Stimulated activated CD4-positive, alpha-beta T cell treated with anti-CD3 and anti-CD28 coated beads, Interleukin-12 subunit alpha, Interleukin-12 subunit beta, amount 100 ng/mL, for 4 hours (primary cell): Measurements from ENCODE around the gene ILF3.

Source experiments
- DNase-seq: peaks from one replicate; pipeline ENCODE4 v3.0.0-alpha.2; 2020

Gene ILF3

DNA sequence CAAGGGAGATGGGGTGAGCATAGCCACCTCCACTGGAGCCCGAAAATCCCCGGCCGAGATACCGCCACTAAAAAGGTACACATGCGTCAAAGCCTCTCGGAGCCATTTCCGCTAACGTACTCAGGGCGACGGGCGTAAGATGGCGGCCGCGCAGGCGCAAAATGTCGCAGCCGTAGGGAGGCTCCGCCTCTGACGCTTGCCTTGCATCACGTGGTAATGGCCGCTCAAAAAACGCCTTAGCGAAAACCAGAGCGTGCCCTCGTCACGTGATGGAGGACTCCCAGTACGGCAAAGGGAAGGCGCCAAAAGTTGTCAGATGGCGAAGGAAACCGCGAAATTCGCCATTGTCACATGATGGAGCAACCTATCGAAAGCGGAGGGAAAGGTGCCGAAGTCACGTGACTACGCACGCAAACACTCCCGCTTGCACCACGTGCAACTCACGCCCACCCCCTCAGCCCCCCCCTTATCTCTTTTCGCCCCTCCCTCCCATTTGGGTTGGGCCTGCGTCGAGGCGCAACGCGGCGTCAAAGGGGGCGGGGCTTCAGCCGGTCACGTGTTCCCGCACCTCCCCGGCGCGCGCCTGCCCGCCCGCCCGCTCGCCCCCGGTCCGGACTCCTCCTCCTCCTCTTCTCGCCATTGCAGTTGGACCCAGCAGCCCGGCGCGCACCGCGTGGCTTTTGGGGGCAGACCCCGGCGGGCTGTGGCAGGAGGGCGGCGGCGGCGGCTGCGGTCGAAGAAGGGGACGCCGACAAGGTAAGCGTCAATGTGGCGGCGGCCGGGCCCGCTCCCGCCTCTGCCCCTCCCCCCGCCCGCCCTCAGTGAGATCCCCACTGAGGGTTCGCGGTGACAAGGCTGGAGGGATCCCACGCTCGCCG lies at the start of gene ILF3:
Gene ILF3, plus strand, starts transcription at position 615 of the 878 bp plus-strand sequence. CDS start 16,260 bp downstream, outside the sequence.
- peak; percentile 98 for DNase-seq

DNA sequence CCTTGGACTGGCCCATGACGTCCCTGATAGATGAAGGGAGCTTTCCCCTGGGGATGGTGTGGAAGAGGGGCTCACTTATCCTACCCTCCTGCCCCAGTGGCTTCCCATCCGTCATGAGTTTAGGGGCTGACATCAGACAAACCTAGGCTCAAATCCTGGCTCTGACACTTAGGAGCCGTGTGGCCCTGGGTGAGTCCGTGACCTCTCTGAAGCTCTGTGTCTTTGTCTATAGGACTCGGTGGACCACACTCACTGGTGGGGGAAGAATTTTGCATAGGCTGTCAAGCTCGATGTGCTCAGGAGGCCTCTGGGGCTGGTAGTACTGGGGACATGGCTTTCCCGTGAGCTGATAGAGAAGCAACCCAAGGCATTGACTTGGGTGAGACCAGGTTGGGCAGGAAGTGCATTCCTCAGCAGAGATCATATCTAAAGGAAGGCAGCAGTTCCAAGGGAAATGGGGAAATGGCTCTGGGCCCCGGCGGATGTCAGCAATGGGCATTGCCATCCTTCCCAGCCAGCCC lies 49.6 kb upstream of the ILF3 start:
- no peak for DNase-seq

DNA sequence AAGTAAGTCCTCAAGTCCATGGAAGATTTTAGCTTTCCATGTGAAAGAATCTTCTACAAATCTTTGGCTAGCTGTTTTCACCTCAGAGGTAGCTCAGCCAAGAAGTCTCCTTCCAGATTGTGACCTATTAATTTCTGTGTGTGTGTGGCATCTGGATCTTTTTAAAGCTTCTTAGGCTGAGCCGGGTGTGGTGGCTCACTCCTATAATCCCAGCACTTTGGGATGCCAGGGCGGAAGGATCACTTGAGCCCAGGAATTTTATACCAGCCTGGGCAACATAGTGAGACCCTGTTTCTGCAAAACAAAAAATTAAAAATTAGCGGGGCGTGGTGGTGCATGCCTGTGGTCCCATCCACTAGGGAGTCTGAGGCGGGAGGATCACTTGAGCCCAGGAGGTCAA lies 42.2 kb upstream of the ILF3 start:
- DNase-seq: no peak

DNA sequence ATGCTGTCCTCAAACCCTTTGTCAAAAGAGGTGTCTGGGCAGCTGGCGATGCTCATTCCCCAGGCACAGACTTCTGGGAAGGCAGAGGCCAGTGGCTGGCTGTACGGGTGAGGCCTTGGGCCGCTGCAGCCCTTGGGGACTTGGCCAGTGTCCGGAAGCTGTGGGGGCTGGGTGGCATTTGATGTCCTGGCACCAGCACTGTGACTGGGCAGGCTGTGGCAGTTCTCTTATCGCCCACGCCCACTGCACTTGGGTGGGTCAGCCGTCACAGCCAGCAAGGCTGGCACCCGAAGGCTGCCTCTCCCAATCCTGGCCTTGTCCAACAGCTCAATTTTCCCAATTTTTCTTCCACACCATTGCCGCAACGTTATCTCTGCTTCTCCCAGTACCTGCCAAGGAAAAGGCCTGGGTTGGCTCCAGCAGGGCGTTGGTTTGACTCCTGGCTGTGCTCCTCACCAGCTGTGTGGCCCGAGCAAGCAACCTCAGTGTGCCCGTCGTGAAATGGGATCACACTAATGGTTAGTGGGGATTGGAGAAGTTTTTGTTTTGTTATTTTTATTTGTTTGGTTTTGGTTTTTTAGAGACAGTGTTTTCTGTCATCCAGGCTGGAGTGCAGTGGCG lies 41.5 kb upstream of the ILF3 start:
- no peak for DNase-seq

DNA sequence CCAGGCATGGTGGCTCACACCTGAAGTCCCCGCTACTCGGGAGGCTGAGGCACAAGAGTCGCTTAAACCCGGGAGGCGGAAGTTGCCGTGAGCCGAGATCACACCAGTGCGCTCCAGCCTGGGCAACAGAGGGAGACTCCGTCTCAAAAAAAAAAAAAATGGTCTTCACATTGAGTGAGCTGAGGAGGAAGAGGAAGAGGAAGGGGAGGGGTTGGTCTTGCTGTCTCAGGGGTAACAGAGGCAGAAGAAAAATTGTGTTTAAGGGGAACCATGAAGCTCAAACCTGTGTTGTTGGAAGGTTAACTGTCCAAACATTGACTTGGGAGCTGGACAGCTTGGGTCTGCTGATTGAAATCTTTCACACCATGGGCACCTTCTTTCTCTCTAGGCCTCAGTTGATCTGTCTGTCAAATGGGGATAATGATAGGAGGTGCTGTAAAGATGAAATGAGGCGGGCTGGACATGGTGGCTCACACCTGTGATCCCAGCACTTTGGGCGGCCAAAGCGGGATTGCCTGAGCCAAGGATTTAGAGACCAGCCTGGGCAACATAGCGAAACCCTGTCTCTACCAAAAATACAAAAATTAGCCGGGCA lies 38.6 kb upstream of the ILF3 start:
- no peak for DNase-seq

DNA sequence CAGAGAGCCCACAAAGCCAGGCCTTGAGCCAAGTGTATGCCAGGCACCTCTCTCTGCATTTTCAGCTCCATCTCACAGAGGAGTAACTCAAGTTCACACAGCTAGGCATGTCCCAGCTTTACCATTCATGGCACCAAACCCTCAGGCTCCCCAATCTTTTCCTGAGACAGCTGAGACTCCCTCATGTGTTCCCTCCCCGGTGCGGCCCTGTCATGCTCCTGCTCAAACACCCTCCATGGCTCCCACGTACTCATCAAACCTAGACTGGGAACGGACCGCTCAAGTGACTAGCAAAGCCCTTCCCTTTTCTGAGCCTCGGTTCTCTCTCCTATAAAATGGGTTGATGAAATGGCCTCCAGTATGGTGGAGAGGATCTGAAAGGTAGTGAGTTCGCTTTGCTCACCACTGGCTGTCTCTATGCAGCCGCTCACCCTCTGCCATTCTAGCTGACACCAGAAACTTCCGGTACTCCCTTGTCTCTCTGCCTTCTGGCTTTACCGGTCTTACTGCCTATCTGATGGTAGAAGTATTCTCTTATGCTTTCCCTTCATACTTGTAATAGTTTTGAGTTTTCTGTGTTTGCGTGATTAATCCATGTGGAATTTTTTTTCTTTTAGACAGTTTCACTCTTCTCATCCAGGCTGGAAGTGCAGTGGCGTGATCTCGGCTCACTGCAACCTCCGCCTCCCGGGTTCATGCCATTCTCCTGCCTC lies 36.6 kb upstream of the ILF3 start:
- DNase-seq: no peak

DNA sequence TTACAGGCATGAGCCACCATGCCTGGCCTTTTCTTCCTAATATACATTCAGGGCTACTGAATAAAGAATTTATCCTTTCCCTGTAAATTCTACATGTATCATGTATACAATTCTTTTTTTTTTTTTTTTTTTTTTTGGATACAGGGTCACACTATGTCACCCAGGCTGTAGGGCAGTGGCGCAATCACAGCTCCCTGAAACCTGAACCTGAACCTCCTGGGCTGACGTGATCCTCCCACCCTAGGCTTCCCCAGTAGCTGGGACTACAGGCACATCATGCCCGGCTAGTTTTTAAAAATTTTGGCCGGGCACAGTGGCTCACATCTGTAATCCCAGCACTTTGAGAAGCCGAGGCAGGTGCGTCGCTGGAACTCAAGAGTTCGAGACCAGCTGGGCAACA lies 35.3 kb upstream of the ILF3 start:
- no peak for DNase-seq

DNA sequence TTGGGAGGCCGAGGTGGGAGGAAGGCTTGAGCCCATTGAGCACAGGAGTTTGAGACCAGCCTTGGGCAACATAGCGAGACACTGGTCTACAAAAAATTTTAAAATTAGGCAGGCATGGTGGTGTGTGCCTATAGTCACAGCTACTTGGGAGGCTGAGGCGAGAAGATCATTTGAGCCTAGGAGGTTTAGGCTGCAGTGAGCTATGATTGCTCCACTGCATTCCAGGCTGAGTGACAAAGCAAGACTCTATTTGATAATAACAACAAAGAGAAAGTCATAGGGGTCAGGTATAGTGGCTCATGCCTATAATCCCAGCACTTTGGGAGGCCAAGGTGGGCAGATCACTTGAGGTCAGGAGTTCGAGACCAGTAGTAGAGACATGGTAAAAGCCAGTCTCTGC lies 33.4 kb upstream of the ILF3 start:
- DNase-seq: no peak

DNA sequence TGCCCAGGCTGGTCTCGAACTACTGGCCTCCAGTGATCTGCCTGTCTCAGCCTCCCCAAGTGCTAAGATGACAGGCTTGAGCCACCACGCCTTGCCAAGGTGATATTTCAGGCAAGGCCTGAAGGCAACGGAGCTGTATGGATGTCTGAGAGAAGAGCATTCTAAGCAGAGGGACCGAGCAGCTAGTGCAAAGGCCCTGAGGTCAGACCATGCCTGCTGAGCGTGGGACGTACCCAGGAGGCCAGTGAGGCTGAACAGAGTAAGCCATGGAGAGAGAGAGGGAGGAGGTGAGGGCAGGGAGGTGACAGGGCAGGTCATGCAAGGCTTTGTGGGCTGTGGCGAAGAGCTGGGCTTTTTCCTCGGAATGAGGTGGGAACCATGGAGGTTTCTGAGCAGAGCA lies 32.2 kb upstream of the ILF3 start:
- no peak for DNase-seq

DNA sequence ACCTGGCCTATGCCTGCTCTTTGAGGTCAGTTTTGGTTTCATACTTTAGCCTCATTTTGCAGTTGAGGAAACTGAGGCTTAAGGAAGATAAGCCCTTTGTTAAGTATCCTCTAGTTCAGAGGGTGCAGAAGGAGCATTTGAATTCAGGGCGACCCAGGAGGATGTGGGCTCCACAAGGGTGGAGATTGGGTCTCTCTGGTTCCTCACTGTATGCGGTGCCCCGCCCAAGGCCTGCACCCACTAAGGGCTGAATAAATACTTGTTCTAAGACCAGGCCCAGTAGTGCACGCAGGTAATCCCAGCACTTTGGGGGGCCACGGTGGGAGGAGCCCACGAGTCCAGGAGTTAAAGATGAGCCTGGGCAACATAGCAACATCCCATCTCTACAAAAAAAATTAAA lies 29.6 kb upstream of the ILF3 start:
- no peak for DNase-seq

DNA sequence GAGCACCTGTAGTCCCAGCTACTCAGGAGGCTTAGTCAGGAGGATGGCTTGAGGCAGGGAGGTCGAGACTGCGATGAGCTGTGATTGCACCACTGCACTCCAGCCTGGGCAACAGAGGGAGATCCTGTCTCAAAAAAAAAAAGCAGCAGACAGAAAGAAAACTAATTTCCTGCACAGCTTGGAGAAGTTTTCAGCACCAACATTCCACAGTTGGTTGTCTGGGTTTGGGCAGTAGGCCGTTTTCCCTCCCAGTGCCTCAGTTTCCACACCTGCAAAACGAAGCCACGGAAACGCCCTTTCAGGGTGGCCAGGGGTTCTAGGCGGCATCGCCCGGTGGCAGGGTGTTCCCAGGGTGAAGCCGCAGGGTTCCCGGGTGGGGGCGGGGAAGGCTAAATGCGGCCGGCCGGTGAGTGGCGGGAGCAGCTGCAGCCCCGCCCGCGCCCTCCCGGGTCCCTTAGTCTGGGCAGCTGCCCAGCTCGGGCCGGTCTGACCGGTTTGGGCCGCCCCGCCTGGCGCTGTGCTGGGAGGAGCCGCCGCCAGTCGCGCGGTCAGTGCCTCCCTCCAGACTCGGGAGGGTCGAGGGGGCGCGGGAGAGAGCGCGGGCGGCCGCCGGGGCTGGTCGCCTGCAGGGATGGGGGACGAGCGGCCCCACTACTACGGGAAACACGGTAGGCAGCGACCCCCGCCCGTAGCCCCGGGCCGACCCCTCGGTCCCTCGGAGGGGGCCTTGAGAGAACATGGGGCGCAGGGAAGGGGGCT lies 29.0 kb upstream of the ILF3 start, which contains the start of gene SLC44A2:
Gene SLC44A2, plus strand, starts transcription at position 551 of the 759 bp plus-strand sequence. Its CDS starts 81 bp downstream, at position 632.
- DNase-seq: no peak

DNA sequence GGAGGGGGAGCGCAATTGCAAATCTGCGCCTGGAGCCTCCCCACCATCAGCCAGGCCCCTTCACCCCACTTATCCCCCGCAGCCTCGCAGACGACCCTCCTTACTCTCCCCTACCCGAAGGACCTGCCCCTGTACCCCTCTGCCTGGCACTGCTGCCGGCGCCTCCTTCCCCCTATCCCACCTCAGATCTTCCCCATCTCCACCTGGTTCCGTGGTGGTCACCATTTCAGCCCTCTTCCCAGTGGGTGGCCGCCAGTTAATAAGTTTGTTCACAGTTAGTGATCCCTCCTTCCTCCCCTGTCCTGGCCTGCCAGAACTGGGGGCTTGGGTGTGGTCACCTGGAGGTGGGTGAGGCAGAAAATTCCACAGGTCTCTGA lies 28.4 kb upstream of the ILF3 start:
- DNase-seq: no peak

DNA sequence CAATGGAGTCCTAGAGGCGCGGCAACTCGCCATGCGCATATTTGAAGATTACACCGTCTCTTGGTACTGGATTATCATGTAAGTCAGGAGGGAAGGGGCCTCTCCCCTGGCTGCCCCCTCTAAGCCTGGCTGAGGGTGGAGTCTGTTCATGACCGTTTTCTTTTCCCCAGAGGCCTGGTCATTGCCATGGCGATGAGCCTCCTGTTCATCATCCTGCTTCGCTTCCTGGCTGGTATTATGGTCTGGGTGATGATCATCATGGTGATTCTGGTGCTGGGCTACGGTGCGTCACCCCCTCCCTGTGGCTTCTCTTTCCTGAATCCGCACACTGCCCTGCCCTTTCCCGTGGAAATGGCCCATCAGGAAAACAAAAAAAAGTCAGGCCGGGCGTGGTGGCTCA lies 22.3 kb upstream of the ILF3 start:
- no peak for DNase-seq

DNA sequence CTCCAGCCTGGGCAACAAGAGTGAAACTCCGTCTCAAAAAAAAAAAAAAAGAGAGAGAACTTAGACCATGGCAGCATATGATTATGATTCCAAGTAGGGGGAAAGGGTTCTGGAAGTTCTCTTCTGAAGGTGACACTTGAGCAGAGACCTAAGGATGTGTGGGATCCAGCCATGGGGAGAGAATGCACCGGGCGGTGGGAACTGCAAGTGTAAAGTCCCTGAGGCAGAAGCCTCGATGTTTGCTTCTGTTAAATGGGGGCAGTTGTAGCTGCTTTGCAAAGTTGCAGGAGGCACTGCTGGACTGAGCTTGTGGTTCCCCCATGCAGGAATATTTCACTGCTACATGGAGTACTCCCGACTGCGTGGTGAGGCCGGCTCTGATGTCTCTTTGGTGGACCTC lies 19.7 kb upstream of the ILF3 start:
- DNase-seq: no peak

DNA sequence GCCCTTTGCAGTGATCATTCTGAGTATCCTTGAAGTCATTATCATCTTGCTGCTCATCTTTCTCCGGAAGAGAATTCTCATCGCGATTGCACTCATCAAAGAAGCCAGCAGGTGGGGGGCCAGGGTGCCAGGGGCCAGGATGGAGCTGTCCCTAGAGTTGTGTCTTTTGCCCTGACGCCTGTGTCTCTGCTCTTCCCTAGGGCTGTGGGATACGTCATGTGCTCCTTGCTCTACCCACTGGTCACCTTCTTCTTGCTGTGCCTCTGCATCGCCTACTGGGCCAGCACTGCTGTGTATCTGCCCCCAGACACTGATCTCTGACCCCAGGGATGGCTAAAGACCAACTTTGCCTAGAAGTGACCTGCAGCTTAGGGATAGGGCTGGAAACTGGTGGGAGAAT lies 19.2 kb upstream of the ILF3 start:
- DNase-seq: no peak

DNA sequence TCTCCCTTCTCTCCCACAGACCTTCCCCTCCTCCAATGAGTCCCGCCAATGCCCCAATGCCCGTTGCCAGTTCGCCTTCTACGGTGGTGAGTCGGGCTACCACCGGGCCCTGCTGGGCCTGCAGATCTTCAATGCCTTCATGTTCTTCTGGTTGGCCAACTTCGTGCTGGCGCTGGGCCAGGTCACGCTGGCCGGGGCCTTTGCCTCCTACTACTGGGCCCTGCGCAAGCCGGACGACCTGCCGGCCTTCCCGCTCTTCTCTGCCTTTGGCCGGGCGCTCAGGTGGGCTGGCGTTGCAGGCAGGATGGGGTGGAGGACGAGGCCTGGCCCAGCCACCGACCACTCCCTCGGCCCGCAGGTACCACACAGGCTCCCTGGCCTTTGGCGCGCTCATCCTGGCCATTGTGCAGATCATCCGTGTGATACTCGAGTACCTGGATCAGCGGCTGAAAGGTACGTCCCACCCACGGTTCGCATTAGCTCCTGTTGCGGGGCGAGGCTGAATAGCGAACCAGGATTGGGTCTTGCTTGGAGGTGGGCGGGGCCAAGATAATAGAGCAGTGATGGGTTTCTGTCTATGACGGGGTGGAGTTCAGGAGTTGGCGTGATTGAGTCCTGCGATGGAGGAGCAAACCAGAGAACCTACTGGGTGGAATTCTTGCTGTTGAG lies 17.7 kb upstream of the ILF3 start:
- no peak for DNase-seq

DNA sequence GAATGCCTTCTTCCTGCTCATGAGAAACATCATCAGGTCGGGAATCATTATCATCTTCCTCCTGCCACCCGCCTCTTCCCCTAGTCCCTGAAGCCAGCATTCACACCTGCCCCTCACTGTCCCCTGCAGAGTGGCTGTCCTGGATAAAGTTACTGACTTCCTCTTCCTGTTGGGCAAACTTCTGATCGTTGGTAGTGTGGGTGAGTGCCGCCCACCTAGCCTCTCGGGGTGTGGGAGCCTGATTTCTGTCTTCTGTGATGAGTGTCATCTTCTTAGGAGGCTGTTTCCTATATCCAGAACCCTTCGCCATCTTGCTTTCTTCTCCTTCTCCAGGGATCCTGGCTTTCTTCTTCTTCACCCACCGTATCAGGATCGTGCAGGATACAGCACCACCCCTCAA lies 16.3 kb upstream of the ILF3 start:
- DNase-seq: no peak

DNA sequence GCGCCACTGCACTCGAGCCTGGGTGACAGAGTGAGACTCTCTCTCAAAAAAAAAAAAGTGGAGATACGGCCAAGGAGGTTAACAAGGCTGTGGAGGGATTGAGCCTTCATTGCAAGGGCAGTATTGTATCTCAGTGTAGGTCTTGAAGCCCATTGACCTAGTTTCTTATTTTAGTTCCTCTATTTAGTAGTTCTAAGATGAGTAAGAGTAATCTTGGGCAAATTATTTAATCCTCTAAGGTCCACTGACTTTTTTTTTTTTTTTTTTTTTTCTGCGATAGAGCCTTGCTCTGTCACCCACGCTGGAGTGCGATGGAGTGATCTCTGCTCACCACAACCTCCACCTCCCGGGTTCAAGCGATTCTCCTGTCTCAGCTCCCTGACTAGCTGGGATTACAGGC lies 14.3 kb upstream of the ILF3 start:
- DNase-seq: no peak

DNA sequence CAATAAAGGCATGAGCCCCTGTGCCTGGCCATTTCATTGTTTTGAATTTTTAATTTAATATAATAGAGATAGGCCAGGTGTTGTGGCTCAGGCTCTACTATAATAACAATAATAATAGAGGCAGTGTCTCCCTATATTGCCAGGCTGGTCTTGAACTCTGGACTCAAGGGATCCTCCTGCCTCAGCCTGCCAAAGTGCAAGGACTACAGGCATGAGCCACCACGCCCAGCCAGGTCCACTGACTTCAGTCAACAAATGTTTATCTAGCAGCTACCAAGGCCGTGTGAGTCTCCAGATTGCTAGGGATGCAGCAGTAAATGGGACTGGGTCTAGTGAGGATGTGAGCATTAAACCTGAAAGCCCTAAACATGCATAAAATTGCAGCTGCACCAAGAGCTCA lies 13.8 kb upstream of the ILF3 start:
- DNase-seq: no peak

DNA sequence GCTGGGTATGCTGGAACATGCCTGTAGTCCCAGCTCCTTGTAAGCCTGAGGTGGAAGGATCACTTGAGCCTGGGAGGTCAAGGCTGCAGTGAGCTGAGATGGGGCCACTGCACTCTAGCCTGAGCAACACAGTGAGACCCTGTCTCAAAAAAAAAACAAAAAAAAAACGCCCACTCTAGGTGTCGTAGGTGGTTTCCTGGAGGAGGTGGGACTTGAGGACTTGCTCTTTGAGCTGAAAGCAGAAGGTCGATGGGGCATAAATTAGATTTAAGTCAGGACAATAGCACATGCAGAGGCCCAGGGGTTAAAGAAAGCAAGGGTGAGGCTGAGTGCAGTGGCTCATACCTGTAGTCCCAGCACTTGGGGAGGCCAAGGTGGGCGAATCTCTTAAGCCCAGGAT lies 12.9 kb upstream of the ILF3 start:
- no peak for DNase-seq

DNA sequence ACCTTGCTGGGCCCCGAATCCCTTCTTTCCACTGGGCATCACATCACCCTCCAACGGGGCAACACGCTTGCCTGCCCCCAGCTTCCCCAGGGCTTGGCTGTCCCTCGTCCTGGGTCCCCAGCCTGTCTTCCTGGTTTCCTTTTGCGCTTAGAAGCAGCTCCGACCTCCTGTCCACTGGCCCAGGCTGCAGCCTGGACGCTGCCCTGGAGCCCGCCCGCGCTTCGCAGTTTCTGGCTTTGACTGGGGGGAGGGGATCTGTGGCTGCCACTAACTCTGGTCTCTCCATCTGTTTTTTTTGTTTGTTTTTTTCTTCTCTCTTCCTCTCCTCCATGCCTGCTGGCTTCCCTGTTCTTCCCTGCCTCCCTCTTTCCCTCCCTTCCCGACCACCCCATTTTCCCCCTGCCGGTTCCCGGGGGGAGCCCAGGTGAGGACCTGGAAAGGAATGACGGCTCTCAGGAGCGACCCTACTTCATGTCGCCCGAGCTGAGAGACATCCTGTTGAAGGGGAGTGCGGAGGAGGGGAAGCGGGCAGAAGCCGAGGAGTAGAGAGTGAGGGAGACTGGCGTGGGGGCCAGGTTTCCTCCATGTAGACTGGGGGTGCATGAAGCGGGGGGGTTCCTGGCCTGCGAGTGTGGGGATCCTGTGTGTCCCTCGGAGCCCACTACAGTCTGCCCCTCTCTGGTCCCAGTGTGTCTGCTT lies 11.5 kb upstream of the ILF3 start:
- no peak for DNase-seq
